Caco-2 (cell line): ENCODE data around the gene TENM3. TPM values are rescaled to one million over a fixed set of nuclear protein-coding genes. Genes with fewer than 3 reads are reported as not detected.

Experiments
- BruUV-seq: library from RNA; stranded (reverse); fragments of 400-500 nt; replicated peaks from 2 replicates; lab custom pipeline; 2021; lab: Mats Ljungman, UMichigan
- CTCF ChIA-PET: fragments of 300-600 bp; sonication (Branson Sonifier 250); formaldehyde crosslinking; loops from one replicate; lab custom pipeline; 2022; ENCODE audit warnings: antibody characterized with exemption; lab: Charles Lee
- POLR2A ChIA-PET: fragments of 300-600 bp; sonication (Branson Sonifier 250); formaldehyde crosslinking; loops from one replicate; lab custom pipeline; 2022; ENCODE audit warnings: antibody characterized with exemption; lab: Charles Lee
- DNase-seq, 2 experiments: peaks; one replicate each; pipeline versions ENCODE4 v3.0.0 to v3.0.0-alpha.2; 2020 to 2022
- H3K27me3 ChIP-seq: replicated peaks from 2 replicates; pipeline ENCODE4 v1.6.0; 2011; ENCODE audit warnings: low read length; ENCODE audit not compliant: control insufficient read depth, insufficient read depth
- H3K36me3 ChIP-seq: 2 replicates; pipeline ENCODE4 v1.5.1; 2011; ENCODE audit warnings: low read length; ENCODE audit not compliant: control insufficient read depth, insufficient read depth
- H3K4me1 ChIP-seq: fragments of 250-450 bp; sonication (Bioruptor Pico); 2 replicates; pipeline ENCODE4 v1.5.1; 2020; ENCODE audit warnings: mild to moderate bottlenecking
- H3K4me3 ChIP-seq: 2 replicates; pipeline ENCODE4 v1.5.1; 2011; ENCODE audit warnings: low read depth, mild to moderate bottlenecking, control low read depth, low read length
- H3K9me3 ChIP-seq: fragments of 250-450 bp; sonication (Bioruptor Pico); 2 replicates; pipeline ENCODE4 v1.5.1; 2020; ENCODE audit warnings: mild to moderate bottlenecking, moderate library complexity
- H3K27ac Mint-ChIP-seq: one replicate; pipeline ENCODE4 v1.8.0; 2022; ENCODE audit warnings: mixed read lengths; ENCODE audit not compliant: unreplicated experiment
- H3K27me3 Mint-ChIP-seq: one replicate; pipeline ENCODE4 v1.8.0; 2022; ENCODE audit warnings: mixed read lengths; ENCODE audit not compliant: insufficient read depth, unreplicated experiment
- H3K36me3 Mint-ChIP-seq: one replicate; pipeline ENCODE4 v1.8.0; 2022; ENCODE audit warnings: mild to moderate bottlenecking, mixed read lengths; ENCODE audit not compliant: insufficient read depth, unreplicated experiment
- H3K4me1 Mint-ChIP-seq: one replicate; pipeline ENCODE4 v1.8.0; 2022; ENCODE audit warnings: low read depth, mixed read lengths; ENCODE audit not compliant: unreplicated experiment
- H3K4me3 Mint-ChIP-seq: one replicate; pipeline ENCODE4 v1.8.0; 2022; ENCODE audit warnings: mild to moderate bottlenecking, moderate library complexity, mixed read lengths; ENCODE audit not compliant: unreplicated experiment
- H3K9me3 Mint-ChIP-seq: one replicate; pipeline ENCODE4 v1.8.0; 2022; ENCODE audit warnings: mixed read lengths; ENCODE audit not compliant: unreplicated experiment
- intact Hi-C: fragments of 100-400 bp; cut with micrococcal nuclease; formaldehyde crosslinking; loops from one replicate; pipeline ENCODE4 v1.10.0; 2022; ENCODE audit not compliant: unreplicated experiment
- total RNA-seq: library from RNA; stranded (reverse); gene quantifications from 2 replicates; pipeline ENCODE4 v1.2.3, GENCODE V29; 2022
- TF ChIP-seq, protein P1 (sequence below), 2 experiments: fragments of 200-600 bp in 1 of 2; IDR thresholded peaks; 1 replicate in 1 of 2; 2 replicates in 1 of 2; pipeline versions ENCODE4 v1.5.1 to v1.8.0; 2011 to 2022; ENCODE audit warnings: antibody characterized with exemption in 1 of 2, control low read depth in 1 of 2, inconsistent platforms in 1 of 2, low read depth in 1 of 2, low read length in 1 of 2, mild to moderate bottlenecking in 1 of 2, moderate library complexity in 1 of 2; ENCODE audit not compliant: insufficient read depth in 1 of 2, severe bottlenecking in 1 of 2, unreplicated experiment in 1 of 2

TENM3 gene
- total RNA-seq, 1 experiment from 2014 or later, result 94.7 TPM

DNA sequence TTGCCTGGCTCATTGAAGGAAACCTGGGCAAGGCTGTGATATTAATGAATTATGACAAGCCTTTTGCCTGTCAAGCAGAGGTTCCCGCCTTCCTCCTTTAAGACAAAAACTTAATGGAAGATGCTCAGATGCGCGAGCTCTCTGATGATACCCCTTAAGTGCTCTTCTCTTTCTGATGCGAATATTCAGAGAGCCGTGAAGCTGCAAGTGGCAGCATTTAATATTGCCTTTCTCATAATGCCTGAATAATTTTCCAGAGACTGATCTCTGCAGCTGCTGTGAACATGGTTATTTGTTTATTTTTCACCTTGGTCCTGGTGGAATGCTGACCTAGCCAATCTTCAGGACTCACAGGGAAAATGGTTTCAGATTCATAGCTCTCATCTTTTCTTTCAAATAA is 251.8 kb downstream of the TENM3 start:
- no TSS peak for BruUV-seq
- H3K4me3 ChIP-seq, result no peak overlapping the region
- intact Hi-C loops, result no loop called here
- no peaks in the 10 kb centered on the region for H3K4me1 Mint-ChIP-seq
- CTCF ChIA-PET, result no interaction called here
- H3K4me1 ChIP-seq, result no peaks in the 10 kb centered on the region
- no peaks in the 10 kb centered on the region for H3K27me3 Mint-ChIP-seq
- TF ChIP-seq, protein P1, sequence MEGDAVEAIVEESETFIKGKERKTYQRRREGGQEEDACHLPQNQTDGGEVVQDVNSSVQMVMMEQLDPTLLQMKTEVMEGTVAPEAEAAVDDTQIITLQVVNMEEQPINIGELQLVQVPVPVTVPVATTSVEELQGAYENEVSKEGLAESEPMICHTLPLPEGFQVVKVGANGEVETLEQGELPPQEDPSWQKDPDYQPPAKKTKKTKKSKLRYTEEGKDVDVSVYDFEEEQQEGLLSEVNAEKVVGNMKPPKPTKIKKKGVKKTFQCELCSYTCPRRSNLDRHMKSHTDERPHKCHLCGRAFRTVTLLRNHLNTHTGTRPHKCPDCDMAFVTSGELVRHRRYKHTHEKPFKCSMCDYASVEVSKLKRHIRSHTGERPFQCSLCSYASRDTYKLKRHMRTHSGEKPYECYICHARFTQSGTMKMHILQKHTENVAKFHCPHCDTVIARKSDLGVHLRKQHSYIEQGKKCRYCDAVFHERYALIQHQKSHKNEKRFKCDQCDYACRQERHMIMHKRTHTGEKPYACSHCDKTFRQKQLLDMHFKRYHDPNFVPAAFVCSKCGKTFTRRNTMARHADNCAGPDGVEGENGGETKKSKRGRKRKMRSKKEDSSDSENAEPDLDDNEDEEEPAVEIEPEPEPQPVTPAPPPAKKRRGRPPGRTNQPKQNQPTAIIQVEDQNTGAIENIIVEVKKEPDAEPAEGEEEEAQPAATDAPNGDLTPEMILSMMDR (IDR thresholded peaks at IDR 0.05; ENCODE audit: insufficient read depth in 1 of 2, low read depth in 1 of 2, low read length in 1 of 2, severe bottlenecking in 1 of 2, unreplicated experiment in 1 of 2), result no peak
- no peaks in the 10 kb centered on the region for H3K9me3 Mint-ChIP-seq
- no peaks in the 10 kb centered on the region for H3K9me3 ChIP-seq
- no peaks in the 10 kb centered on the region for H3K36me3 Mint-ChIP-seq
- H3K27ac Mint-ChIP-seq, result no peak overlapping the region
- no peaks in the 10 kb centered on the region for H3K36me3 ChIP-seq
- H3K4me3 Mint-ChIP-seq, result no peak overlapping the region
- no peak for DNase-seq
- POLR2A ChIA-PET, result no interaction called here
- H3K27me3 ChIP-seq, result no peaks in the 10 kb centered on the region

DNA sequence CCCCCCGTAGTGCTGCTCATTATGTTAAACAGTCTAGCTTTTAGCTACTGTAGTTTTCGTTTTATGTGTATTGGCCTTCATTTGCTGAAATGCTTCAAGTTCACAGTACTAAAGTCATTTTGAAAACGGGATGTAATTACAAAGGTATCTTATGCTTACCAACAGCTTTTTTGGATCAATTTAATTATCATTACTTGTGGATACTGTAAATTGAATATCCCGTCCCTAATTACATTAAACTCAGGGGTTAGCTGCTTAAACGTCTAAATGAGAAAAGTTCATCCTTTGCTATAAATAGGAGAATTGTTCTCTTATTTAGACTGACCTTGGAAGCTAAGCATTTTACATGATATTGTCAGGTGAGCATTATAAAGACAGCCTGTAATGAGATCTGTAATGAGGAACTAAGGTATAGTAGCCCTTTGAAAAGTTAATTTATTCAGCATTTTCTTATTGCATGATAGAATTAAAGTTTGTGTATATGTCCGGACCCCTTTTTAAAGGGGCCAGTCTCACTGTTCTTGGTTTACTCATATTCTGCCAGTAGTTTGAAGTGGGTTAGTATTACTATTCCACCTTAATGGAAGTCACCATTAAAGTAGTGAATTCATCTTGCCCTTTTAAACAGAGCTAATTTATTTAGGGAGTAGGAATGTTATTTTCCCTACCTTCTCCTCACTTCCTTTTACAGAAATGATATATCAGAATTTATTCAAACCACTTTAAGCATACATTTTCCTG is 252.6 kb downstream of the TENM3 start:
- ChIA-PET CTCF (no interaction called here), POLR2A (no interaction called here)
- Histone ChIP-seq H3K9me3 (no peaks in the 10 kb centered on the region), H3K4me1 (no peaks in the 10 kb centered on the region), H3K36me3 (no peaks in the 10 kb centered on the region), H3K4me3 (no peak overlapping the region), H3K27me3 (no peaks in the 10 kb centered on the region)
- DNase-seq, result no peak
- BruUV-seq, result no TSS peak
- Mint-ChIP-seq H3K9me3 (no peaks in the 10 kb centered on the region), H3K4me1 (no peaks in the 10 kb centered on the region), H3K27me3 (no peaks in the 10 kb centered on the region), H3K36me3 (no peaks in the 10 kb centered on the region), H3K4me3 (no peak overlapping the region), H3K27ac (no peak overlapping the region)
- intact Hi-C loops, result no loop called here
- TF ChIP-seq, protein P1 (IDR thresholded peaks at IDR 0.05; ENCODE audit: insufficient read depth in 1 of 2, low read depth in 1 of 2, low read length in 1 of 2, severe bottlenecking in 1 of 2, unreplicated experiment in 1 of 2), result no peak

- CTCF ChIA-PET, result no interaction called here
- DNase-seq, result no peak
These were observed 253.2 kb downstream of the TENM3 start for GRCh38 chr4:182496408-182496807.

More at GRCh38 chr4:182496408-182496807, 253.2 kb downstream of the TENM3 start:
- H3K9me3 ChIP-seq, result no peaks in the 10 kb centered on the region
- no peaks in the 10 kb centered on the region for H3K27me3 Mint-ChIP-seq
- POLR2A ChIA-PET, result no interaction called here
- H3K4me1 Mint-ChIP-seq, result no peaks in the 10 kb centered on the region
- H3K27me3 ChIP-seq, result no peaks in the 10 kb centered on the region
- TF ChIP-seq, protein P1 (IDR thresholded peaks at IDR 0.05; ENCODE audit: insufficient read depth in 1 of 2, low read depth in 1 of 2, low read length in 1 of 2, severe bottlenecking in 1 of 2, unreplicated experiment in 1 of 2), result no peak
- H3K9me3 Mint-ChIP-seq, result no peaks in the 10 kb centered on the region
- H3K4me1 ChIP-seq, result no peaks in the 10 kb centered on the region
- H3K4me3 Mint-ChIP-seq, result no peak overlapping the region
- intact Hi-C loops, result no loop called here
- no peak overlapping the region for H3K4me3 ChIP-seq
- no peak overlapping the region for H3K27ac Mint-ChIP-seq
- H3K36me3 Mint-ChIP-seq, result no peaks in the 10 kb centered on the region
- no TSS peak for BruUV-seq
- no peaks in the 10 kb centered on the region for H3K36me3 ChIP-seq
